PFSK-1 (cell line): Measurements from ENCODE around the gene POU2F1.

Source experiments
- FOXP2 ChIP-seq: optimal IDR thresholded peaks from 2 replicates; pipeline ENCODE3; 2011; ENCODE audit warnings: borderline replicate concordance, control low read depth, inconsistent platforms; ENCODE audit not compliant: insufficient read depth; ENCODE audit errors: extremely low read length, extremely low read depth
- POLR2AphosphoS5 ChIP-seq: IDR thresholded peaks from 2 replicates; pipeline ENCODE4 v1.6.1; 2012; ENCODE audit warnings: low read depth, mild to moderate bottlenecking, control low read depth, low read length, moderate library complexity
- REST ChIP-seq, 2 experiments: IDR thresholded peaks; 2 replicates each; pipeline versions ENCODE4 v1.6.1 to v1.8.0; 2011 to 2012; ENCODE audit warnings: low read depth in 2 of 2, low read length in 2 of 2, control low read depth in 1 of 2, inconsistent platforms in 1 of 2, mild to moderate bottlenecking in 1 of 2, moderate library complexity in 1 of 2; ENCODE audit not compliant: insufficient read depth in 1 of 2
- SIN3A ChIP-seq: IDR thresholded peaks from 2 replicates; pipeline ENCODE4 v1.6.1; 2012; ENCODE audit warnings: mild to moderate bottlenecking, low read length, moderate library complexity, borderline replicate concordance; ENCODE audit not compliant: insufficient read depth
- TAF1 ChIP-seq: IDR thresholded peaks from 2 replicates; pipeline ENCODE4 v1.6.1; 2012; ENCODE audit warnings: low read length, control low read depth, borderline replicate concordance; ENCODE audit not compliant: insufficient read depth

POU2F1 gene

GRCh38 chr1:167185974-167186657 lies 34.6 kb upstream of the POU2F1 start:
- no peak for TF ChIP-seq POLR2AphosphoS5
- no peak for TF ChIP-seq TAF1
- TF ChIP-seq FOXP2: no peak
- TF ChIP-seq SIN3A: no peak
- TF ChIP-seq REST (IDR thresholded peaks at IDR 0.05; ENCODE audit: insufficient read depth in 1 of 2, low read depth in 2 of 2, low read length in 2 of 2): no peak

GRCh38 chr1:167186771-167187170 lies 33.9 kb upstream of the POU2F1 start:
- no peak for TF ChIP-seq FOXP2

- TF ChIP-seq REST (IDR thresholded peaks at IDR 0.05; ENCODE audit: insufficient read depth in 1 of 2, low read depth in 2 of 2, low read length in 2 of 2) (no peak), FOXP2 (no peak), POLR2AphosphoS5 (no peak), SIN3A (no peak), TAF1 (no peak)
Observed at GRCh38 chr1:167190747-167191237, 29.9 kb upstream of the POU2F1 start.

- TF ChIP-seq FOXP2: no peak
- TF ChIP-seq REST (IDR thresholded peaks at IDR 0.05; ENCODE audit: insufficient read depth in 1 of 2, low read depth in 2 of 2, low read length in 2 of 2): no peak
- no peak for TF ChIP-seq POLR2AphosphoS5
- TF ChIP-seq TAF1: no peak
- TF ChIP-seq SIN3A: no peak
Observed at GRCh38 chr1:167191958-167192357, 28.7 kb upstream of the POU2F1 start.

- no peak for TF ChIP-seq TAF1
- no peak for TF ChIP-seq REST (IDR thresholded peaks at IDR 0.05; ENCODE audit: insufficient read depth in 1 of 2, low read depth in 2 of 2, low read length in 2 of 2)
- TF ChIP-seq SIN3A: no peak
- TF ChIP-seq FOXP2: no peak
- TF ChIP-seq POLR2AphosphoS5: no peak
Observed at GRCh38 chr1:167194182-167194581, 26.5 kb upstream of the POU2F1 start.
